GM19463 (cell line): ENCODE data around the gene PTPRN2.
"Not testable (repeated sequence)": the region's sequence is repeated elsewhere in the genome, so short reads cannot be mapped to it uniquely, and the experiment has no call there.

Experiments
- ATAC-seq: cut with Tn5 transposase; IDR thresholded peaks from one replicate; pipeline ENCODE4 v1.9.1; 2021; ENCODE audit warnings: mild to moderate bottlenecking, moderate library complexity; ENCODE audit not compliant: unreplicated experiment

Gene PTPRN2

DNA sequence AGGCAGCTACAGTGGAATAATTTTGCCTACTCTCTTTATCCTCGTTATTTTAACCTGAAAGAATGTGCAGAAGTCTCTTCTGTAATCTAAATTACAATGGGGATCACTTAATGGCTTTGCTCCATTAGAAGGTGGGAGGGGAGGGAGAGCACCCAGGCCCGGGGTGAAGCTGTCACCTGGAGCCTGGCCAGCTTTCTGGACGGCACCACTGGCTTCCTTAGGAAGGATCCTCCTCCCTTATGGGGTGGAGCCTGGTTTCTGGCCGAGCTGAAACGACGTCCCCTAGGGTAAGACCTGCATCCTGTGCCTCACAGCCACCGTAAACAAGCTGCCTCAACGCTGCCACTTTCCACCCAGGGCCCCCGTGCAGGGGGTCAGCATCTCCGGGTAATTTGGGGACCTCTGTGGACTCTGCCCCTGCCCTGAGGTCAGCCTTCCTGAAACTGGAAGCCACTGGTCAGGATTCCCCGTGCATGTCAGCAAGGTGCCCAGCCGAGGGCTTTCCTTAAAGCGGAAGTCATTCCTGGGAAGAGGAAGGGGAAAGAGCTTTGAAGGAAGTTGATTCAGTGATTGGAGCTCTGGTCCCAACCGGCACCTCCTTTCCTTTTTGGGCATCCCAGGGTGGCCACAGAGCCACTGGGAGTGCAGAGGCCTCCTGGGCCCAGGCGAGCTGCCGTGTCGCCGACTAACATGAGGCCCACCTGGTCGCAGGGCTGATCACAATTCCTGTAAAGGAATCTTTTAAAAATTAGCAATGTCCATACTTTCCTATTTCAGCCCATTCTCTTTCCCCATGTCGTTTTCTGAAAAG is 681.8 kb downstream of the PTPRN2 start:
- no peak for ATAC-seq

DNA sequence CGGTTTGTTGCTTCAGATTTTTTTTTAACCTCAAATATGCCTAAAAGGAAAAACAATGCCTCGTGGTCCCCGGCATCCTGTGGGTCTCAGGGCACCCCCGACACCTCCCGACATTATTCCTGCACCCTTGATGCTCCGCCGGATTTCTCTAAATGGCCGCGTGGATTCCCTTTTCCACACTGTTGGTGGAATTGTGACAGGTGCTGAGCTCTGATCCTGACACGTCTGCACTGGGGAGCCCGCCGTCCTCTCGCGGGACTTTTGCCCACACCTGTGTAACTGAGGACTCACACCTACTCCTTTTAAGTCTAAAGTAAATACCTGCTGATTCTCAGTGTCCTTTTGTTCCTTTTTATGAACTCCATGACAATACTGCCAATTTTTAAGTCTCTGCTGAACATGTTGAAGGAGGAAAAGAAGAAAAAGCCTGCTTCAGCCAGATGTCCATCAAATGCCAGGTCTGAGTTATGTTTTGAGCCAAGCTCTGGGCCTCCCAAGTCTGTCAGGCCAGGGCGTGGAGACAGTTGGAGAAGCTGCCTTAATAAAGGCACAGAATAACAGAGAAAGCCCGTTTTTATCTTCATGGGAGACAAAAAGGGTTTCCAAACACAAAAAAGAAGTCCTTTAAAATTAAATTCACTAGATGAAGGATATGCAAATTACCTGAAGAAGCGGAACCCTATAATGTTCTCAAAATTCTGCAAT is 682.6 kb downstream of the PTPRN2 start:
- no peak for ATAC-seq

DNA sequence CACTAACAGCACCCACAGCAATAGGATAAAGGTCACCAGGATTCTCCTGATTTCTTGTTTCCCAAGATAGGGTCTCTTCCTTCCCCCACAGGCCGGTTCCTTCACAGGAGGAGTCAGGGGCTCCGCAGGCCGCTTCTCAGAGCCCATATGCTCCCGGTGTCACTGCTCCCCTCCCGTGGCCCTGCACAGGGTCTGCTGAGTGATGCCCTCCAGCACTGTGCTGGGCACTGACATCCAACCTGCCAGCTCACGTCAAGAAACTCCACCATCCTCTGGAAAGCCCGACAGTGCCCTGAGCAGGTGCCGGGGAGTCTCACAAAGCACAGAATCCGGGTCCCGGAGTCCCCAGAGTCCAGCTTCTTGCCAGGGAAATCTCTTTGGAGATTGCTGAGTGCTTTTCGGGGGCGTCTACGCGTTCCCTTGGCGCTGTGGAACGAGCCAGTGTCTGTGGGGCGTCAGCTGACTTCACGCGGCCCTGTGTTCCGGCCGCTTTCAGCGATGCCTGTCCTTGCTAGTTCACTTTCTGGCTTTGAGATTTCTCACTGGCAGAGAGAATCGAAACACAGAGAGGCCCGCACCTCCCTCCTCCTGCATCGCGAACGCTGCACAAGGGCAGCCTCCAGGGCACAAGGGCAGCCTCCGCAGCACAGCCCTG is 683.3 kb downstream of the PTPRN2 start:
- no peak for ATAC-seq

DNA sequence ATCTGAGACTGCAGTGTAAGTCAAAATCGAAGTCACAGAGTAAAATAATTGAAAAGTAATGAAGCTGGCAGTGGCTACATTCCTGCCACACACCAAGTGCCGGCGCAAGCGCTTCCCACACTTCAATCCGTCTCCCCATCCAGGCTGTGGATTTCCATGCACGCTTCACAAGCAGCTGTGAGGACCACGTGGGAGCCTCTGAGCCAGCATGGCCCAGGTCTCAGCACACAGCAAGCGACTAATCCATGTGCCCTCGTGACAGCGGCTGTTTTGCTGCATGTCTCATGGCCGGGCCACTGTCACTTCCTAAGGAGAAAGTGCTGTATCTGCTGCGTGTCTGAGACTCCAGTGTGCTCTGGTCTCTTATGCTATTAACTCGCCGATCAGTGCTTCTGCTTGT is 683.9 kb downstream of the PTPRN2 start:
- no peak for ATAC-seq

DNA sequence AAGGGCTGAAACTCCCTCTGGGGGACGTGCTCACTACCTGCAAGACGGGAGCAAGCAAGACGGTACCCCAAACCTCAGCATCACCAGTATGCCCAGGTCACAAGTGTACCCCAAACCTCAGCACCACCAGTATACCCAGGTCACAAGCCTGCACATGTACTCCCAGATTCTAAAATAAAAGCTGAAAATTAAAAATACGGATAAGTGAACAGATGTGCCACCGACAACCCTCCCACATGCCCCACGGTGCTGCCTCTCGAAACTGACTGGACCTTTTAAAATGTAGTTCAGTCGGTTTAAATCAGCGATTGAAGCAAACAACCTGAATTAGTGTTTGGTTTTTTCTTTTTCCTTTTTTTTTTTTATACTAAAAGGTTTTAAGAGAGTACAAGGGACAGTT is 684.3 kb downstream of the PTPRN2 start:
- no peak for ATAC-seq

DNA sequence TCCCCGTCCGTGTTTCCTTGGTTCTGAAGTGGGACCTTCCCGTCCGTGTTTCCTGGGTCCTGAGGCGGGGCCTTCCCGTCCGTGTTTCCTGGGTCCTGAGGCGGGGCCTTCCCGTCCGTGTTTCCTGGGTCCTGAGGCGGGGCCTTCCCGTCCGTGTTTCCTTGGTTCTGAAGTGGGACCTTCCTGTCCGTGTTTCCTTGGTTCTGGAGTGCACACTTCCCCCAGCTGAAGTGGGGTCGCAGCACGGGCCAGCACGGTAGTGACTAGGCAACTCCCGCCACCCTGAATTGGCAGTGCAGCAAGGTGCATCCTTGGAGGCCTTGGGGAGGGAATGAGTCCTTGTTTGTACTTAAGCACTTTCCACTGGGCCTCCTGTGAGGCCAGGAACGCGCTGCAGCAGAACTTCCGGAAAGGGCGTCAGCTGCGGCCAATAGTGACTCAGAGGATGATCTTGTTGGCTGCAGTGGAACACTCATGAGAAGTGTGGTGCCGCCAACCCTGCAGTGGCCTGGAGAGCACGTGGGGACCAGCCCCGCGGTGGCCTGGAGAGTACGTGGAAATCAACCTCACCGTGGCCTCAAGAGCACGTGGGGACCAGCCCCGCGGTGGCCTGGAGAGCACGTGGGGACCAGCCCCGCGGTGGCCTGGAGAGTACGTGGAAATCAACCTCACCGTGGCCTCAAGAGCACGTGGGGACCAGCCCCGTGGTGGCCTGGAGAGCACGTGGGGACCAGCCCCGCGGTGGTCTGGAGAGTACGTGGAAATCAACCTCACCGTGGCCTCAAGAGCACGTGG is 685.6 kb downstream of the PTPRN2 start:
- not testable (repeated sequence) for ATAC-seq

DNA sequence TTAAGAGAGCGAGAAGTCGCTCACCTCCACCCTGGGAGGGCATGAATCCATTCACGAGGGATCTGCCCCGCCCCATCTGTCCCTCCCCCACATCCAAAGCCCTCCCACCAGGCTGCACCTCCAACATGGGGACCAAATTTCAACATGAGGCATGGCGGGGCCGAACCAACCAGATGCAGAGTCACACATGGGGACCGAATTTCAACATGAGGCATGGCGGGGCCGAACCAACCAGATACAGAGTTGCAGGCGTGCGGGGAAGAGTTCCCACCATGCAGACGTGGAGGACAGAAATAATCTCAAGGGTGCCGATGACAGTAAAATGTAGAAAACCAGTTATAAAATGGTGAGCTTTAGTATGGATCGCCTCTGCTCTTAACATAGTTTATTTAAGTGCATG is 686.5 kb downstream of the PTPRN2 start:
- ATAC-seq, result no peak

DNA sequence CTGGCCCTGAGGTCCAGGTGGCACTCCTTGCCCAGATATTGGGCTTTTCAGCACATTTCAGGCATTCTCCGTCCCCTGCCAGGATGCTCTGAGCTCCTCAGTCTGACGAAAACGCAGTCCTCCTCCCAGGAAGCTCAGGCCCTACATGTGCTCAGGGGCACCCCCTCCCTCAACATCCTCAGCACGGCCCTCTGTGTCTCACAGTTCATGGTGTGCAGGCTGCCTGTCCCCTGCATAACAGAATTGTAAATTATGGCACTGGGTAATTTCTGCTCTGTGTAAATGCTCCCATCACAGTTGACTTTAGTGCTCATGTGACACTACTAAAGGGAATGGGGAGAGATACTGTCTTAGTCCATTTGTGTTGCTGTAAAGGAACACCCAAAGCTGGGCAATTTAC is 687.1 kb downstream of the PTPRN2 start:
- ATAC-seq, result no peak

DNA sequence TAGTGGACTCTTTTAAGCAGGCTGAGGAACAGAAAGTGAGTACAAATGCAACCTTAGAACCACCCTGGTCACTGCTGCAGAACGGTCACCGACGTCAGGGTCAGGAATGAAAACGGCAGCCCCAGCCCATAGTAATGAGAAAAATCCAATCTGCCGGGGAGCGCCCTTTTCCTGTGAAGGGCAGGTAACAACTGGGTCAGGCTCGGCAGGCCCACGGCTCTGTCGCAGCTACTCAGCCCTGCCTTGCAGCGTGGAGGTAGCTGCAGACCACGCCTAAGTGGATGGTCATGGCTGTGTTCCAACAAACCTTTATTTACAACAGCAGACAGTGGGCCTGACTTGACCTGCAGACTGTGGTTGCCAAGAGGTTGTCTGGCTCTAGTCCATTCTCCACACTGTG is 687.6 kb downstream of the PTPRN2 start:
- no peak for ATAC-seq

DNA sequence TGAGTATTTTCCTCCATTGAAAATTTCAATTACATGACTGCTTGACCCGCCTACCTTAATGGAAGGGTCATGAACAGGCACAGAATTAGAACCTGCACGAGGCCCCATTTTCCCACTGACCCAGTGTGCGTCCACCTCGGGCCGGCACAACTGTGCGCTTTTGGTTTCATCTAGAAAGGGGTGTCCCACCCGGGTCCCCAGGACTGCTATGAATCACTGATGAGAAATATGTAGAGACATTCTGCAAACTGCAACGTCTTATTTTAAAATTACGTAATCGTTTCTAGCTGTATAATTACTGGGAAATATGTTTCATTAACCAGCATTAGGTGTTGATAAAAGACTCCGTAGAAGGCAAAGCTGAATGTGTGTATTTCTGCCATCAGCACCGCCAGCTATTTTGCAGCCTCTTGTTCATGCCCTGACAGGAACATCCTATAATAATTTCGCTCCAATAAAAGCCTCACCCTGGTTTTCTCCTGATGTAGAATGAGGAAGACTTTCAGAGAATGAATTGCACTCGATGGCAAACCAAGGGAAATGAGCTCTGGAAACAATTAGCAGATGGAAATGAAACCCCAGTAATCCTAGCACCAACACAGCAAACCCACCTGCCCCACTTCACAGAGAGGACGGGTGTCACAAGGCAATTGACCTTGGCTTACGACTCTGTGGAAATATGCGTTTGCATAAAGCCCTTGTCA is 688.7 kb downstream of the PTPRN2 start:
- ATAC-seq, result no peak

DNA sequence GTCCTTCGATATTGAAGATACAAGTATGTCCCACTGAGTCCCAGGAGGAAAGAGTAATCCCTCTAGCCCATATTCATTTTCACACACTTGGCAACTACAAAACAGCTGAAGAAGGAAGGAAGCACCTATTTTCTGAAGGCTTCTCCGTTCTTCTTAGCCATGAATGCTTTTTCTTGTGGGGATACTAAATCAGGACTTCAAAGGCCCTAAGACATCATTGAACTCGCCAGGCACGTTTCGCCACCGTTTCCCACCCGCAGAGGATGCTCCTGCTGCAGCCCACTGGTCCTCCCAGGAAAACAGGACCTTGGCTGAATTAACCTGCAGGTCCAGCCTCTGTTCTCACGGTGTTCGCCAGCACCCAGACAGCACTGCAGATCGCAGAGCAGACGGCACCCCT is 689.4 kb downstream of the PTPRN2 start:
- ATAC-seq, result no peak

DNA sequence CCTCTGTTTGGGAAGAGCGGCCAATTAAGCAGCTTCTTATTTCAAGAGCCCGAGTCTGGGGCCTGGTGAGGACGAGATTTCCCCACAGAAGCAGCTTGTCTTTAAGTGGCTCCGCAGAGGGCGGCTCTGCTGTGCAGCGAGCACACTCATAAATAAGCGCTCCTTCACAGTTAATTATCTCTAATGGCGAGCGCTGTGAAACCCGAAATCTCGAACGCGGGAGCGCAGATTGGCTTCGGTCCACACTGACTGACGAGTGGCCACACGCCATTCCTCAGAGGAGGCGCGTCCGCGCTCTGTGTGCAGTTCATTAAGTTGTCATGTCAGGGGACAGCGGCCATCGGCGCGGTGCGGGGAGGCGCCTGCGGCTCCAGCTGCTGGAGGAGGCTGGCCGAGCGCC is 689.9 kb downstream of the PTPRN2 start:
- ATAC-seq, result no peak

DNA sequence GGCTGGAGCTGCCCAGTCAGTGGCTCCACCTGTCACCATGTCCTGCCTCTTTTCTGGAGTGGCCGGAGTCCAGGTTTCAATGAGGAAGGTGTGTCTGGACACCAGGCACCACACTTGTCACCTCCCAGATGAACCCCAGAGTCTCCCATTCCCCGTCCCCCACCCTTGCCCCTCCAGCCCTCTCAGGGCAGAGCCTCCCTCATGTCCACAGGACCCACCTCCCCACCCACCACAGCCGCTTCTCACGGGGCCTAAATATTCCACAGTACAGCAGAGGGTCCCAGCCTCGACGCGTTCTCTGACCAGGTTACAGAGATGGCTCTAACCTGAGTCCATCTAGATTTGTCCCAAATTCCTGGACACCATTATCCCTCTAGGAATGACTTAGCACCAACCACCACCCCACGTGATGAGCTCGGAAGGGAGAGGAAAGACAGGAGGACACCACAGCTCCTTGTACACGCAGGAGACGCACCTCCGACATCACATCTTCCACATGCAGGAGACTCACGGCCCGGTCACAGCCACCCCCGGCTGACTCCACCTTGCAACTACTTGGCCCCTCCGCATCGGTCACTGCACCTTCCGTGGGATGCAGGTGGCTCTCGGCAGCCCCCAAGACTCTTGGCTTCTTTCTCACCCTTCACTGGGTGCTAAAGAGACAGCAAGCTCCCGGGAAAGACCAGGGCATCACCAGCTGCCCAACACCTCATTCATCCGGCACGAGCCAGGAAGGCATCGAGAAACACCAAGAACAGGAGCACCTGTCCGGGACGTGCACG is 690.7 kb downstream of the PTPRN2 start:
- no peak for ATAC-seq

DNA sequence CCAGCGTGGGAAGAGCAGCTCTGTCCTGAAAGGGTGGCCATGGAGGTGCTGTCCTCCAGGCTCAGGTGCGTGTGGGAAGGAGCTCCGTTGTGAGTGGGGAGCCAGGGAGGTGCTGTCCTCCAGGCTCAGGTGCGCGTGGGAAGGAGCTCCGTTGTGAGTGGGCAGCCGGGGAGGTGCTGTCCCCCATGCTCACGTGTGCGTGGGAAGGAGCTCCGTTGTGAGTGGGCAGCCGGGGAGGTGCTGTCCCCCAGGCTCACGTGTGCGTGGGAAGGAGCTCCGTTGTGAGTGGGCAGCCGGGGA is 691.3 kb downstream of the PTPRN2 start:
- not testable (repeated sequence) for ATAC-seq

DNA sequence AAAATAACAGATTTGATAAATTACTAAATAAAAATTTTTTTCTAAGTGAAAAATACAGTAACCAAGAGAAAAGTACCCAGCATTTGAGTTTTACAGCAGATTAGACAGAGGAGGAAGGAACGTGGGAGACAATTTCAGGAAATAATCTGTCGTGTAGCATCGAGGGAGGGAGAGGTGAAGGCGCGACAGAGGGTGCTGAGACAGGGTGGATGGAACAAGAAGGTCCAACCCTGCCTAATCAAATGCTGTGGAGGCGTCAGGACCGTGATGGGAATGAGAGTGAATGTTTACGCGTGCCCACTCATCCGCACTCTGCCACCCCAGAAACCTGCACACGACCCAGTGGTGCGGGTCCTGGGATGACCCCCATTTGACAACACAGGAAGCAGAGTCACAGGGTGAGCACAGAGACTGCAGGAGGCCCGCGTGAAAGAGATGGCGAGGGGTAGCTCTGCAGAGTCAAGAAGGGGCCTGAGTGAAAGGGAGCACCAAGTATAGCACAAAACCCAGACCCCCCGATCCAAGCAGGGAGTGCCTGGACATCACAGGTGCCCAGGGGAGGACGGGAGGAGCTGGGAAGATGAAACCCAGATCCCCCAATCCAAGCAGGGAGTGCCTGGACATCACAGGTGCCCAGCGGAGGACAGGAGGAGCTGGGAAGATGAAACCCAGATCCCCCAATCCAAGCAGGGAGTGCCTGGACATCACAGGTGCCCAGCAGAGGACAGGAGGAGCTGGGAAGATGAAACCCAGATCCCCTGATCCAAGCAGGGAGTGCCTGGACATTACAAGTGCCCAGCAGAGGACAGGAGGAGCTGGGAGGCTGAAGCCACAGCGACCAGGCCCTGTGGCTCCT is 691.9 kb downstream of the PTPRN2 start:
- no peak for ATAC-seq

DNA sequence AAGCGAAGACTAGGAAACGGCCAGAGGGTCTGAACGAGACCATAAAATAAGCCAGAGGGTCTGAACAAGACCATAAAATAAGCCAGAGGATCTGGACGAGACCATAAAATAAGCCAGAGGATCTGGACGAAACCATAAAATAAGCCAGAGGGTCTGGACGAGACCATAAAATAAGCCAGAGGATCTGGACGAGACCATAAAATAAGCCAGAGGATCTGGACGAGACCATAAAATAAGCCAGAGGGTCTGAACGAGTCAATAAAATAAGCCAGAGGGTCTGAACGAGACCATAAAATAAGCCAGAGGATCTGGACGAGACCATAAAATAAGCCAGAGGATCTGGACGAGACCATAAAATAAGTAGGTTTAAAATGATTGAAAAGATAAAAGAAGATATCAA is 692.5 kb downstream of the PTPRN2 start:
- ATAC-seq, result not testable (repeated sequence)

DNA sequence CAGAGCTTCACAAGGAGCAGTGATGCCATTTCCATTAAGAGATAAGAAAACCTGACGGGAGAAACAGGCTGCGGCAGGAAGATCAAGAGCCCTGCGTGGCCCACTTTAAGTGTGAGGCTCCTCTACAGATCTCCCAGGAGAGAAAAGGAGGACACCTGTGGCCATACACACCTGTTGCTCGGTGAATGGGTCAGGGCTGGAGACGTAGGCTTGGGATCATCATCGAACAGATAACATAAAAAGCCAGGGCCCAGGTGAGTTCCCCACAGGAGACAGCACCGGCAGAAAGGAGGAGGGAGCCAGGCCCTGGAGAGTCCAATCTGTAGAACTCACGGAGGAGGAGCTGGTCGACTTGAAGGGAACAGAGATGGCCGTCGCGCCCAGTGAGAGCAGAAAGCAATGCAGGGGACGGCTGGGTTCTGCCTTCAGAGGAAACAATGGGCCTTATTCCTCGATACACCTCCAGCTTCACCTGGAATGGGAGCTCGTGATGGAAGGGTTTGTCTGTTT is 694.0 kb downstream of the PTPRN2 start:
- no peak for ATAC-seq

DNA sequence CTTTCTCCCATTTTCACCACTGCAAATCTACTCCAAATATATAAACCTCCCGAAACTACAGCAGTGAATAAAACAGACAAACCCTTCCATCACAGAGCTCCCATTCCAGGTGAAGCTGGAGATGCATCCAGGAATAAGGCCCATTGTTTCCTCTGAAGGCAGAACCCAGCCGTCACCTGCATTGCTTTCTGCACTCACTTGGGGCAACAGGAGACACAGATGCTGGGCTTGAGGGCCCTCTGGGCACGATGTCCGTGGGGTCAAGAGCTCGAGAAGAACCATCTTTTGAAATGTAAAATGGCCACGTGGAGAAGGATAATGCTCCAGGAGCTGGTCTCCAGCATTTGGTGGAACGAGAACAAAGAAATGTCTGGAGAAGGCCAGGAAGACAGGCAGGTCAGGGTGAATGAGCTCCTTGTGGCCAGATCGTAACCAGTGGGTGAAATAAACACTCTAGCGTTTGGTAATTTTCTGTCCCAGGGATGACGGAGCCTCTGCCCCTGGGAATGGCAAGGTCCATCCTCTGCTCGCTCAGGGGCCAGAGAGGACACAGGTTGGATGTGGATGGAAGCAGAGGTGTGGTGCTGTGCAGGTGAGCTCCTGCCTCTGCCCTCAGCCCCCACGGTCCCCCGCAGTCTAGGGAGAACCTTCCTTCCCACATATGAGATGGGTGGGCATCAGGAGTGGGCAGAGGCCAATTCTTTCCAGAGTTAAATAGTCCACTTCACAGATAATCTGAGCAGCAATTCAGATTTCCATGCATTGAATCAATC is 694.7 kb downstream of the PTPRN2 start:
- no peak for ATAC-seq
